KMS-11 (cell line): ENCODE data around the gene FKBP2.

ENCODE experiments used
- H2AFZ ChIP-seq: fragments of 200-600 bp; sonication (generic); 2 replicates; pipeline ENCODE4 v1.6.1; 2016; ENCODE audit warnings: antibody characterized with exemption, mixed run types, low read depth
- H3K27ac ChIP-seq: fragments of 200-600 bp; sonication (generic); 2 replicates; pipeline ENCODE4 v1.6.1; 2016; ENCODE audit warnings: mild to moderate bottlenecking, mixed run types
- H3K27me3 ChIP-seq: fragments of 200-600 bp; sonication (generic); 2 replicates; pipeline ENCODE4 v1.6.1; 2017; ENCODE audit warnings: mild to moderate bottlenecking, low read depth, mixed run types, moderate library complexity; ENCODE audit not compliant: insufficient read depth
- H3K36me3 ChIP-seq: fragments of 200-600 bp; sonication (generic); 2 replicates; pipeline ENCODE4 v1.6.1; 2017; ENCODE audit warnings: mild to moderate bottlenecking, mixed run types; ENCODE audit not compliant: insufficient read depth
- H3K4me1 ChIP-seq: fragments of 200-600 bp; sonication (generic); 2 replicates; pipeline ENCODE4 v1.6.1; 2016; ENCODE audit warnings: mild to moderate bottlenecking, low read depth, mixed run types; ENCODE audit not compliant: poor library complexity, severe bottlenecking
- H3K4me2 ChIP-seq: fragments of 200-600 bp; sonication (generic); 2 replicates; pipeline ENCODE4 v1.7.0; 2016; ENCODE audit warnings: mild to moderate bottlenecking, mixed run types
- H3K4me3 ChIP-seq: fragments of 200-600 bp; sonication (generic); IDR thresholded peaks from 2 replicates; pipeline ENCODE4 v1.6.1; 2017; ENCODE audit warnings: low read depth, low read length, mixed read lengths; ENCODE audit not compliant: insufficient read depth
- H3K79me2 ChIP-seq: fragments of 200-600 bp; sonication (generic); 2 replicates; pipeline ENCODE4 v1.6.1; 2016; ENCODE audit warnings: low read depth, mixed run types; ENCODE audit not compliant: insufficient read depth
- H3K9ac ChIP-seq: fragments of 200-600 bp; sonication (generic); 2 replicates; pipeline ENCODE4 v1.6.1; 2016; ENCODE audit warnings: mild to moderate bottlenecking, mixed run types
- H4K20me1 ChIP-seq: fragments of 200-600 bp; sonication (generic); 2 replicates; pipeline ENCODE4 v1.6.1; 2016; ENCODE audit warnings: mild to moderate bottlenecking, mixed run types; ENCODE audit not compliant: insufficient read depth
- TF ChIP-seq, protein P1 (sequence below): fragments of 200-600 bp; sonication (generic); conservative IDR thresholded peaks from 2 replicates; pipeline ENCODE4 v1.6.1; 2017; ENCODE audit warnings: low read depth, mild to moderate bottlenecking, antibody characterized with exemption, low read length, moderate library complexity, mixed read lengths

The FKBP2 gene

GRCh38 chr11:64223001-64223651, 17.8 kb upstream of the FKBP2 start:
- no peak overlapping the region for H3K9ac ChIP-seq
- H3K27ac ChIP-seq, result no peak overlapping the region; the same call in 1 of the 2 replicates

GRCh38 chr11:64224151-64224890, 16.6 kb upstream of the FKBP2 start:
- Histone ChIP-seq H3K9ac (no peak overlapping the region), H3K4me3 (no peak overlapping the region), H3K4me1 (peaks cover 18% of the 10 kb centered on the region), H2AFZ (no peak overlapping the region), H3K79me2 (no peaks in the 10 kb centered on the region), H3K36me3 (no peaks in the 10 kb centered on the region), H4K20me1 (no peaks in the 10 kb centered on the region), H3K27me3 (no peaks in the 10 kb centered on the region), H3K27ac (no peak overlapping the region), H3K4me2 (no peak overlapping the region; the same call in 1 of the 2 replicates)
- TF ChIP-seq, protein P1, sequence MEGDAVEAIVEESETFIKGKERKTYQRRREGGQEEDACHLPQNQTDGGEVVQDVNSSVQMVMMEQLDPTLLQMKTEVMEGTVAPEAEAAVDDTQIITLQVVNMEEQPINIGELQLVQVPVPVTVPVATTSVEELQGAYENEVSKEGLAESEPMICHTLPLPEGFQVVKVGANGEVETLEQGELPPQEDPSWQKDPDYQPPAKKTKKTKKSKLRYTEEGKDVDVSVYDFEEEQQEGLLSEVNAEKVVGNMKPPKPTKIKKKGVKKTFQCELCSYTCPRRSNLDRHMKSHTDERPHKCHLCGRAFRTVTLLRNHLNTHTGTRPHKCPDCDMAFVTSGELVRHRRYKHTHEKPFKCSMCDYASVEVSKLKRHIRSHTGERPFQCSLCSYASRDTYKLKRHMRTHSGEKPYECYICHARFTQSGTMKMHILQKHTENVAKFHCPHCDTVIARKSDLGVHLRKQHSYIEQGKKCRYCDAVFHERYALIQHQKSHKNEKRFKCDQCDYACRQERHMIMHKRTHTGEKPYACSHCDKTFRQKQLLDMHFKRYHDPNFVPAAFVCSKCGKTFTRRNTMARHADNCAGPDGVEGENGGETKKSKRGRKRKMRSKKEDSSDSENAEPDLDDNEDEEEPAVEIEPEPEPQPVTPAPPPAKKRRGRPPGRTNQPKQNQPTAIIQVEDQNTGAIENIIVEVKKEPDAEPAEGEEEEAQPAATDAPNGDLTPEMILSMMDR, result no peak

More at GRCh38 chr11:64223001-64223651, 17.8 kb upstream of the FKBP2 start:
- Histone ChIP-seq H3K4me1 (peaks cover 17% of the 10 kb centered on the region), H2AFZ (no peak overlapping the region), H3K4me2 (no peak overlapping the region), H3K79me2 (no peaks in the 10 kb centered on the region), H4K20me1 (no peaks in the 10 kb centered on the region), H3K27me3 (no peaks in the 10 kb centered on the region), H3K4me3 (no peak overlapping the region), H3K36me3 (no peaks in the 10 kb centered on the region)
- TF ChIP-seq, protein P1, result no peak

- H3K4me1 ChIP-seq, result peaks cover 25% of the 10 kb centered on the region
- H3K27me3 ChIP-seq, result no peaks in the 10 kb centered on the region
- peak overlapping the region; percentile 67; the same call in 1 of the 2 replicates for H2AFZ ChIP-seq
- no peaks in the 10 kb centered on the region for H3K36me3 ChIP-seq
- H3K4me2 ChIP-seq, result peak overlapping the region; percentile 84
- no peak overlapping the region for H3K4me3 ChIP-seq
- TF ChIP-seq, protein P1, result no peak
- H3K9ac ChIP-seq, result peak overlapping the region; percentile 53; the same call in 1 of the 2 replicates
- H3K79me2 ChIP-seq, result no peaks in the 10 kb centered on the region
- H4K20me1 ChIP-seq, result no peaks in the 10 kb centered on the region
- no peak overlapping the region; the same call in 1 of the 2 replicates for H3K27ac ChIP-seq
Observed at GRCh38 chr11:64224891-64225607, 15.8 kb upstream of the FKBP2 start.

GRCh38 chr11:64225608-64226506, 15.0 kb upstream of the FKBP2 start, which contains the start of the genes NUDT22 and TRPT1:
Gene NUDT22, plus strand, starts transcription at chr11:64226274. Its CDS starts 379 bp downstream, at chr11:64226653.
Gene TRPT1, minus strand, starts transcription at chr11:64226186. Its CDS starts 326 bp downstream, at chr11:64225860.
- Histone ChIP-seq H2AFZ (peak within 1 kb of the TSS; percentile 67), H3K9ac (peak within 1 kb of the TSS; percentile 53; the same call in 1 of the 2 replicates), H3K4me3 (no peak within 1 kb of the TSS), H3K4me1 (peaks cover 25% of the 10 kb centered on the region), H3K4me2 (peak within 1 kb of the TSS; percentile 96), H3K27me3 (no peaks in the 10 kb centered on the region), H3K36me3 (no peaks in the 10 kb centered on the region), H4K20me1 (no peaks in the 10 kb centered on the region), H3K79me2 (no peaks in the 10 kb centered on the region), H3K27ac (peak within 1 kb of the TSS; percentile 32; the same call in 1 of the 2 replicates)
- TF ChIP-seq, protein P1, result no peak
